Neural progenitor cell (in vitro differentiated cells): ENCODE measurements around the gene PPARGC1A.

ENCODE experiments used
- EZH2 ChIP-seq: fragments of 200-600 bp; sonication (generic); IDR thresholded peaks from 2 replicates; pipeline ENCODE4 v1.6.1; 2017; ENCODE audit warnings: antibody characterized with exemption, mild to moderate bottlenecking, moderate library complexity
- EZH2phosphoT487 ChIP-seq: fragments of 200-600 bp; sonication (generic); IDR thresholded peaks from 2 replicates; pipeline ENCODE4 v1.6.1; 2017; ENCODE audit warnings: antibody characterized with exemption
- TF ChIP-seq, protein P1 (sequence below): fragments of 200-600 bp; sonication (generic); IDR thresholded peaks from 2 replicates; pipeline ENCODE4 v1.5.1; 2017; ENCODE audit warnings: antibody characterized with exemption, mild to moderate bottlenecking

DNA sequence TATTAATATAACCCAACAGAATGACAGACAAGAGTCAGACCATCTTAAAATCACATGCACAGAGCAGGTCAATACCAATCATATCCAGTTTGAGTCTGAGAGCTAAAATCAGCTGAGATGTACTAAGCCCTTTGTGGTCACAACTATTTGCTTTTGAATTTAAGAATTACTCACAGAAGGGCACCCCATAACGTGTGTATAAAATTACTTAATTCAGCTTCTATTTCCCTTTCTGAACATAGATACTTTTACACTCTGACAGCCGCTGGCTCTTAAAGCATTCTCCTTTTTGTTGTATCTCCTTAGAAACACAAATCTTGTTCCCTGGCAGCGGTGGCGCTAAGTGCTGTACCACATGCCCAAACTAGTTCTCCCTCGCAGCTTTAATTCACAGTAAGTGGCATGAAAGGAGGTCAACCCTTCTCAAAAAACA lies 14.8 kb upstream of the PPARGC1A start:
- no peak for TF ChIP-seq EZH2
- TF ChIP-seq, protein P1, sequence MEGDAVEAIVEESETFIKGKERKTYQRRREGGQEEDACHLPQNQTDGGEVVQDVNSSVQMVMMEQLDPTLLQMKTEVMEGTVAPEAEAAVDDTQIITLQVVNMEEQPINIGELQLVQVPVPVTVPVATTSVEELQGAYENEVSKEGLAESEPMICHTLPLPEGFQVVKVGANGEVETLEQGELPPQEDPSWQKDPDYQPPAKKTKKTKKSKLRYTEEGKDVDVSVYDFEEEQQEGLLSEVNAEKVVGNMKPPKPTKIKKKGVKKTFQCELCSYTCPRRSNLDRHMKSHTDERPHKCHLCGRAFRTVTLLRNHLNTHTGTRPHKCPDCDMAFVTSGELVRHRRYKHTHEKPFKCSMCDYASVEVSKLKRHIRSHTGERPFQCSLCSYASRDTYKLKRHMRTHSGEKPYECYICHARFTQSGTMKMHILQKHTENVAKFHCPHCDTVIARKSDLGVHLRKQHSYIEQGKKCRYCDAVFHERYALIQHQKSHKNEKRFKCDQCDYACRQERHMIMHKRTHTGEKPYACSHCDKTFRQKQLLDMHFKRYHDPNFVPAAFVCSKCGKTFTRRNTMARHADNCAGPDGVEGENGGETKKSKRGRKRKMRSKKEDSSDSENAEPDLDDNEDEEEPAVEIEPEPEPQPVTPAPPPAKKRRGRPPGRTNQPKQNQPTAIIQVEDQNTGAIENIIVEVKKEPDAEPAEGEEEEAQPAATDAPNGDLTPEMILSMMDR, result no peak
- TF ChIP-seq EZH2phosphoT487, result no peak
